Mucosa of descending colon (tissue), 3 donors: ENCODE data around the gene TSPEAR. TPM values are rescaled to one million over a fixed set of nuclear protein-coding genes. Genes with fewer than 3 reads are reported as not detected.

Experiments
- ATAC-seq: fragments of 200-7000 bp; cut with Tn5 transposase; one replicate; pipeline ENCODE4 v1.9.1; 2020; ENCODE audit warnings: mild to moderate bottlenecking, moderate library complexity
- DNase-seq, 3 donors: peaks; one replicate each; pipeline ENCODE4 v3.0.0-alpha.2; 2020
- H3K36me3 ChIP-seq: fragments of 200-600 bp; one replicate; pipeline ENCODE4 v1.8.0; 2021; ENCODE audit warnings: low read depth, mild to moderate bottlenecking
- H3K4me1 ChIP-seq: fragments of 200-600 bp; one replicate; pipeline ENCODE4 v1.8.0; 2021; ENCODE audit warnings: low read depth, mild to moderate bottlenecking
- H3K4me3 ChIP-seq: fragments of 200-600 bp; one replicate; pipeline ENCODE4 v1.8.0; 2021; ENCODE audit warnings: mild to moderate bottlenecking
- H3K9me3 ChIP-seq: fragments of 200-600 bp; one replicate; pipeline ENCODE4 v1.8.0; 2021; ENCODE audit warnings: mild to moderate bottlenecking
- CTCF ChIP-seq: fragments of 200-600 bp; IDR thresholded peaks from one replicate; pipeline ENCODE4 v1.8.0; 2022; ENCODE audit warnings: antibody characterized with exemption, mild to moderate bottlenecking
- intact Hi-C, 2 donors: fragments of 100-400 bp; cut with DNase I in 1 of 2; cut with micrococcal nuclease in 1 of 2; formaldehyde crosslinking; loops; one replicate each; pipeline versions ENCODE4 v1.11.0 to v1.11.1; 2022; cut with DNase I, micrococcal nuclease
- total RNA-seq, 3 donors: library from RNA; stranded (reverse); fragmentation: NEBNext Ultra II Directional in 2 of 3; extraction: Animal tissue kit (Norgen Biotek cat#: 25700) in 2 of 3; gene quantifications; one replicate each; pipeline versions ENCODE4 v1.2.1 to v1.2.4, GENCODE V29; 2021 to 2023
- donor health status: DM: no; HTN: no; CAD: no; lungs with moderate emphysema.
- donor health status: DM: no; HTN: no; CAD: no.
- donor health status: DM: no; HTN: yes; CAD: no.

The TSPEAR gene
- total RNA-seq, 3 donors from 2014 or later: 0.28 TPM; not detected in 2

- TF ChIP-seq CTCF: no peak
- no peak overlapping the region for H3K4me3 ChIP-seq
- DNase-seq (no peak), ATAC-seq (no peak)
- no peaks in the 10 kb centered on the region for H3K9me3 ChIP-seq
- intact Hi-C loops: no loop called here
- no peaks in the 10 kb centered on the region for H3K4me1 ChIP-seq
- no peaks in the 10 kb centered on the region for H3K36me3 ChIP-seq
Measured at GRCh38 chr21:44548381-44548780, 163.0 kb downstream of the TSPEAR start.

DNA sequence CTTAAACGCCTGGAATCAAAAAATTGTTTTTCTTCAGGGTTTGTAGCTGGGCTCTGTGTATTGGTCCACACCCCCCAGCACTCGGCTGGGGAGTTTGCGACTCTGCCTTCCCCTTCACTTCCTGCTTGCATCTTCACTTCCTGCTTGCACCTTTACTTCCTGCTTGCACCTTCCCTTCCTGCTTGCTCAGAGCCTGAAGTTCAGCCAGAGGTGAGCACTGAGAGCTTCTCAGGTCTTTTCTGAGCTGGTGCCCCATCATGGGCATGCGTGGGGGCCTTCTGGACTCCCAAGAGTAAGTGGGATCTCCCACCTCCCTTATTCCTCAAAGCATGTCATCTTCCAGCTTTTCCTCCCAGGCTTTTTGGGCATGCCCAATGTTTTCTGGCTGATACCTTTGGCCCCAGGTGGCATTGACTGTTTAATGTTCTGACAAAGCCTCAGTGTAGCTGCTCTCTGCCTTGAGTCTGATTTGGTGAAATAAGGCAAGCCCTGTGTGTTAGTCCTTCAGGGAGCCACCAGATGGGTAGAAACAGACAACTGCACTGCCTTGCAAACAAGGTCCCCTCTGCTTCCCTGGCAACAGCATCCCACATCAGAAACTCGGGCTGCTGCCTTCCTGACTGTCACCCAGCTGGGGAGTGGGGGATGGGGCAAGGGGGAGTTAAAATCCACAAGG is 163.6 kb downstream of the TSPEAR start:
- no peak overlapping the region for H3K4me3 ChIP-seq
- intact Hi-C loops: no loop called here
- H3K4me1 ChIP-seq: no peaks in the 10 kb centered on the region
- H3K36me3 ChIP-seq: no peaks in the 10 kb centered on the region
- H3K9me3 ChIP-seq: peaks cover 3% of the 10 kb centered on the region
- peak in 1 of 3 donors; percentile 16 for DNase-seq
- ATAC-seq: peak; percentile 79
- TF ChIP-seq CTCF: no peak

DNA sequence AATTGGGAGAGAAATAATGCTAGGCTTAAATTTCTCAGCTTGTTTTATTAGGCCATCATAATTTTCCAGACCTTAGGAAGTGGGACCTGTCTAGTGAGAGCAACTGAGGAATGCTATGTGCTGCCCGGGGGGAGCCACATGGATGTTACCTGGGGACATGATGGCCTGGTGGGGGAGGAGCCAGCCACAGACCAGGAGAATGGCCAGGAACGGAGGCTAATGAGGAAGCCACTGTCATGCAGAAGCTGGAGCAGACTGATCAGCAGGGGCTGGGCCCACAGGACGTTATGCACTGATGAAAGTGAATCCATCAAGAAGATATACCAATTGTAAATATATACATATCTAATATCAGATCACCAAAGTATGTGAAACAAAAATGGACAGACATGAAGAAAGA is 166.8 kb downstream of the TSPEAR start:
- TF ChIP-seq CTCF: no peak
- intact Hi-C loops: no loop called here
- ATAC-seq: no peak

DNA sequence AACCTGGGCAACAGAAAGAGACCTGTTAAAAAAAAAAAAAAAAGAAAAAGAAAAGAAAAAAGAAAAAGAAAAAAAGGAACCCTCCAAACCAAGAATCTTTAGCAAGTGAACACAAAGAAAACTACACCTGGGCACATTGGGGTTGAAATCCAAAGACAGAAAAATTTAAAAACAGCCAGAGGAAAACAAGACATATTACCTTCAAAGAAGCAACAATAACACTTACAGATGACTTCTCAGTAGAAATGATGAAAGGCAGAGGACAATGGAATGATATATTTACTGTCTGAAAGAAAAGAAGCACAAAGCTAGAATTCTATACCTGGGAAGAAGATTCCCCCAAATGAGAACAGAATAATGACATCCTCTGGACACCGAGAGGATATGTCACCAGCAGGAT is 168.7 kb downstream of the TSPEAR start:
- intact Hi-C loops: no loop called here
- DNase-seq: no peak
- peaks cover 12% of the 10 kb centered on the region for H3K9me3 ChIP-seq
- no peak for ATAC-seq
- no peaks in the 10 kb centered on the region for H3K36me3 ChIP-seq
- no peak for TF ChIP-seq CTCF
- H3K4me3 ChIP-seq: no peak overlapping the region
- H3K4me1 ChIP-seq: no peaks in the 10 kb centered on the region

More for the DNA sequence above, 166.8 kb downstream of the TSPEAR start:
- H3K4me1 ChIP-seq: no peaks in the 10 kb centered on the region
- DNase-seq: no peak
- H3K4me3 ChIP-seq: no peak overlapping the region
- no peaks in the 10 kb centered on the region for H3K36me3 ChIP-seq
- H3K9me3 ChIP-seq: peaks cover 12% of the 10 kb centered on the region

GRCh38 chr21:44540741-44541288 is 170.6 kb downstream of the TSPEAR start:
- Histone ChIP-seq H3K36me3 (no peaks in the 10 kb centered on the region), H3K9me3 (peaks cover 12% of the 10 kb centered on the region), H3K4me1 (no peaks in the 10 kb centered on the region), H3K4me3 (no peak overlapping the region)
- intact Hi-C loops: no loop called here
- DNase-seq: no peak
- no peak for TF ChIP-seq CTCF
- ATAC-seq: no peak
